DOHH2 (cell line): ENCODE data around the gene ANKRD65.
"Not testable (repeated sequence)": the region's sequence is repeated elsewhere in the genome, so short reads cannot be mapped to it uniquely, and the experiment has no call there.

ENCODE experiments used
- H3F3A ChIP-seq: fragments of 200-600 bp; sonication (generic), shearing (Covaris generic); 2 replicates; pipeline ENCODE4 v1.6.0; 2016; ENCODE audit warnings: antibody characterized with exemption, mild to moderate bottlenecking; ENCODE audit not compliant: control insufficient read depth, insufficient read depth
- H3K27ac ChIP-seq: fragments of 200-600 bp; sonication (generic); 2 replicates; pipeline ENCODE4 v1.5.1; 2014; ENCODE audit warnings: low read depth, mild to moderate bottlenecking, low read length, moderate library complexity
- H3K27me3 ChIP-seq: fragments of 200-600 bp; sonication (generic); 2 replicates; pipeline ENCODE4 v1.6.1; 2014; ENCODE audit warnings: mild to moderate bottlenecking, low read length, mixed read lengths; ENCODE audit not compliant: control insufficient read depth
- H3K36me3 ChIP-seq: fragments of 200-600 bp; sonication (generic); 2 replicates; pipeline ENCODE4 v1.6.1; 2014; ENCODE audit warnings: mild to moderate bottlenecking, low read length, moderate library complexity, mixed read lengths; ENCODE audit not compliant: control insufficient read depth
- H3K4me1 ChIP-seq: fragments of 200-600 bp; sonication (generic); 2 replicates; pipeline ENCODE4 v1.6.1; 2014; ENCODE audit warnings: mild to moderate bottlenecking, low read length, mixed read lengths; ENCODE audit not compliant: control insufficient read depth
- H3K4me2 ChIP-seq: fragments of 200-600 bp; sonication (generic); 2 replicates; pipeline ENCODE4 v1.6.0; 2014; ENCODE audit warnings: mild to moderate bottlenecking, low read length, moderate library complexity
- H3K4me3 ChIP-seq: fragments of 200-600 bp; sonication (generic); 2 replicates; pipeline ENCODE4 v1.5.1; 2014; ENCODE audit warnings: mild to moderate bottlenecking, low read length, mixed read lengths
- H3K79me2 ChIP-seq: fragments of 200-600 bp; sonication (generic); 2 replicates; pipeline ENCODE4 v1.6.1; 2014; ENCODE audit warnings: mild to moderate bottlenecking, low read length, mixed read lengths; ENCODE audit not compliant: control insufficient read depth
- H3K9me2 ChIP-seq: fragments of 200-600 bp; sonication (generic); replicated peaks from 2 replicates; pipeline ENCODE4 v1.6.1; 2014; ENCODE audit warnings: mild to moderate bottlenecking, low read length, mixed read lengths; ENCODE audit not compliant: control insufficient read depth
- H3K9me3 ChIP-seq: fragments of 200-600 bp; sonication (generic); 2 replicates; pipeline ENCODE4 v1.6.1; 2014; ENCODE audit warnings: antibody characterized with exemption, low read length, mixed read lengths; ENCODE audit not compliant: control insufficient read depth, insufficient read depth
- H4K20me1 ChIP-seq: fragments of 200-600 bp; sonication (generic); 2 replicates; pipeline ENCODE4 v1.6.0; 2014; ENCODE audit warnings: low read depth, mild to moderate bottlenecking, antibody characterized with exemption, low read length, moderate library complexity; ENCODE audit not compliant: control insufficient read depth, insufficient read depth
- EZH2phosphoT487 ChIP-seq: fragments of 200-600 bp; sonication (generic); IDR thresholded peaks from 2 replicates; pipeline ENCODE4 v1.6.1; 2017; ENCODE audit warnings: borderline replicate concordance, mild to moderate bottlenecking, antibody characterized with exemption, low read length, moderate library complexity, mixed read lengths
- TF ChIP-seq, protein P1 (sequence below): fragments of 200-600 bp; sonication (generic); IDR thresholded peaks from one replicate; pipeline ENCODE4 v1.5.1; 2014; ENCODE audit warnings: antibody characterized with exemption, mild to moderate bottlenecking, low read depth, low read length; ENCODE audit not compliant: poor library complexity, severe bottlenecking

Gene ANKRD65

GRCh38 chr1:1456683-1457255 lies 35.7 kb upstream of the ANKRD65 start:
- not testable (repeated sequence) for H3K36me3 ChIP-seq, H3K9me2 ChIP-seq, H3K79me2 ChIP-seq, H3K4me1 ChIP-seq, H3K27ac ChIP-seq, H3K4me2 ChIP-seq, H3F3A ChIP-seq, H3K4me3 ChIP-seq, H4K20me1 ChIP-seq, H3K9me3 ChIP-seq, H3K27me3 ChIP-seq

GRCh38 chr1:1455934-1456333 lies 34.9 kb upstream of the ANKRD65 start:
- H3K9me3 ChIP-seq, H3K4me1 ChIP-seq, H4K20me1 ChIP-seq, H3K79me2 ChIP-seq, H3K27ac ChIP-seq, H3K27me3 ChIP-seq, H3K9me2 ChIP-seq, H3K4me2 ChIP-seq, H3K36me3 ChIP-seq, H3K4me3 ChIP-seq, H3F3A ChIP-seq: not testable (repeated sequence)

DNA sequence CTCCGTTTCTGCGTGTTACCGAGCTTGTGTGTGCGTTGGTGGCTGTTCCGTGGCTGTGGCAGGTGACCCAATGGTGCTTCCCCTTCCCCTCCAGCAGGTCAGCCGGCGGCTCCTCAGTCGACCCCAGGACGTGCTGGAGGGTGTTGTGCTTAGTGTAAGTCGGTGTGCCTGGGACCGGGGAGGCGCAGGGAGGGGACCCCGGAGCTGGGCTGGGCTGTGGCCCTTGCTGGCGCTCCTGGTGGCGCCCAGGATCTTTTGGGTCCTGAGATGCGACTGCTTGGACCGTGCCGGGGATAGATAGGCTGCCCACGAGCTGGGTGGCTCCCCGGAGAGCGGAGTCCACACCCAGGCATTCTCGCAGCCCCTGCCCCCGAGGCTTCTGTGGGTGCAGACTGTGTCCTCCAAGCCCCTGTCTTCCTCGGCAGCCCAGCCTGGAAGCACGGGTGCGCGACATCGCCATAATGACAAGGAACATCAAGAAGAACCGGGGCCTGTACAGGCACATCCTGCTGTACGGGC lies 34.3 kb upstream of the ANKRD65 start:
- no peaks in the 10 kb centered on the region for H3K27me3 ChIP-seq
- no peaks in the 10 kb centered on the region for H3K4me1 ChIP-seq
- no peaks in the 10 kb centered on the region for H3K9me3 ChIP-seq
- H3K4me3 ChIP-seq, result no peak overlapping the region
- H3K27ac ChIP-seq, result no peak overlapping the region
- H3K9me2 ChIP-seq, result no peaks in the 10 kb centered on the region
- no peaks in the 10 kb centered on the region for H4K20me1 ChIP-seq
- no peak overlapping the region for H3K4me2 ChIP-seq
- TF ChIP-seq EZH2phosphoT487, result no peak
- TF ChIP-seq, protein P1, sequence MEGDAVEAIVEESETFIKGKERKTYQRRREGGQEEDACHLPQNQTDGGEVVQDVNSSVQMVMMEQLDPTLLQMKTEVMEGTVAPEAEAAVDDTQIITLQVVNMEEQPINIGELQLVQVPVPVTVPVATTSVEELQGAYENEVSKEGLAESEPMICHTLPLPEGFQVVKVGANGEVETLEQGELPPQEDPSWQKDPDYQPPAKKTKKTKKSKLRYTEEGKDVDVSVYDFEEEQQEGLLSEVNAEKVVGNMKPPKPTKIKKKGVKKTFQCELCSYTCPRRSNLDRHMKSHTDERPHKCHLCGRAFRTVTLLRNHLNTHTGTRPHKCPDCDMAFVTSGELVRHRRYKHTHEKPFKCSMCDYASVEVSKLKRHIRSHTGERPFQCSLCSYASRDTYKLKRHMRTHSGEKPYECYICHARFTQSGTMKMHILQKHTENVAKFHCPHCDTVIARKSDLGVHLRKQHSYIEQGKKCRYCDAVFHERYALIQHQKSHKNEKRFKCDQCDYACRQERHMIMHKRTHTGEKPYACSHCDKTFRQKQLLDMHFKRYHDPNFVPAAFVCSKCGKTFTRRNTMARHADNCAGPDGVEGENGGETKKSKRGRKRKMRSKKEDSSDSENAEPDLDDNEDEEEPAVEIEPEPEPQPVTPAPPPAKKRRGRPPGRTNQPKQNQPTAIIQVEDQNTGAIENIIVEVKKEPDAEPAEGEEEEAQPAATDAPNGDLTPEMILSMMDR, result no peak
- H3K36me3 ChIP-seq, result no peaks in the 10 kb centered on the region
- H3K79me2 ChIP-seq, result no peaks in the 10 kb centered on the region
- H3F3A ChIP-seq, result no peaks in the 10 kb centered on the region

DNA sequence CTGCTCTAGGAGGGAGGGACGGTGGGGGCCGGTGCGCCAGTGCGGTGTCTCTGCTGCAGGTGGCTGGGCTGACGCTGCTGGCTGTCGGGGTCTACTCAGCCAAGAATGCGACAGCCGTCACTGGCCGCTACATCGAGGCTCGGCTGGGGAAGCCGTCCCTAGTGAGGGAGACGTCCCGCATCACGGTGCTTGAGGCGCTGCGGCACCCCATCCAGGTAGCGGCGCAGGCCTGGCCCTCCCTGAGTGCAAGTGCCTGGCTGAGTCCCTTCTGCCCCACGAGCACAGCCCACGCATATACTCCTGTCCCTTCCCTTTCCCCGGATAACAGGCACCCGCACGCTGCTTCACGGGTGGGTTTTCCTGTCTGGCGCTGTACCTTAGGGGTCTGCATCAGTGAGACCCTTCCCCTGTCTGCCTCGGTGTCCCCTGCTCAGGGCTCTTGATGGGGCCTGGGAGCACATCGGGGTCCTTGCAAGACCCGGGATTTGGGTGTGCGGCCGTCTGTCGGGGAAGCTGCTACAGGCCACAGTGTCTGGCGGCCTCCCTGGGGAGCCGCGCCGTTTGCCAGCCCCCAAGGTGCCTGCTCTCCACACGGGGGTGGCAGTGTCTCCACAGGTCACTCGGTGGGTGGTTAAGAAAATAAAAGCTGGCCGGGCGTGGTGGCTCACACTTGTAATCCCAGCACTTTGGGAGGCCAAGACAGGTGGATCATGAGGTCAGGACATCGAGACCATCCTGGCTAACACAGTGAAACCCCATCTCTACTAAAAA lies 33.4 kb upstream of the ANKRD65 start:
- H3K79me2 ChIP-seq, H4K20me1 ChIP-seq, H3K27me3 ChIP-seq, H3K4me2 ChIP-seq, H3K9me2 ChIP-seq, H3K27ac ChIP-seq, H3K9me3 ChIP-seq, H3K36me3 ChIP-seq, H3K4me3 ChIP-seq, H3F3A ChIP-seq, H3K4me1 ChIP-seq: not testable (repeated sequence)

DNA sequence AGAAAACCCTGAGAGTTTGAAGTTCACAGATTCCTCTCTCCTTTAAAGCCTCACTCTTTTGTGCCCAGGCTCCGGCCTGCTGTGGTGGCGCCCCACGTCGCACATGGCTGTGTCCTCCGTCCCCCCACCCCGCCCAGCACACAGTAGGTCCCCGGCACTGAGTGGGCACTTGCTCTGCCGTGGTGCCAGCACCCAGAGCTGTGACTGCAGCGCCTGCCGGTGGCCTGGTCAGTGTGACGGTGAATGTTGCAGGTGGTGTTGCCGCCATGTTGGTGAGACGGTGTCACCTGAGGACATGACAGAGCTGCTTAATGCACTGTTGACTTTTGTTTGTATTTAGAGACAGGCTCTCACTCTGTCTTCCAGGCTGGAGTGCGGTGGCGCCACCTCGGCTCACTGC lies 31.8 kb upstream of the ANKRD65 start:
- Histone ChIP-seq H3K79me2 (no peaks in the 10 kb centered on the region), H4K20me1 (no peaks in the 10 kb centered on the region), H3K9me2 (no peaks in the 10 kb centered on the region), H3K4me3 (no peak overlapping the region), H3K27me3 (no peaks in the 10 kb centered on the region), H3K27ac (no peak overlapping the region), H3K4me1 (no peaks in the 10 kb centered on the region), H3K36me3 (no peaks in the 10 kb centered on the region), H3K9me3 (no peaks in the 10 kb centered on the region), H3F3A (no peaks in the 10 kb centered on the region), H3K4me2 (no peak overlapping the region)
- TF ChIP-seq EZH2phosphoT487, result no peak
- TF ChIP-seq, protein P1, result no peak

- not testable (repeated sequence) for H3K79me2 ChIP-seq, H3K36me3 ChIP-seq, H3K27ac ChIP-seq
Measured at GRCh38 chr1:1452365-1452739, 31.3 kb upstream of the ANKRD65 start.

More at GRCh38 chr1:1452365-1452739, 31.3 kb upstream of the ANKRD65 start:
- not testable (repeated sequence) for H3K4me1 ChIP-seq, H3K9me3 ChIP-seq, H3K4me2 ChIP-seq, H3K9me2 ChIP-seq, H4K20me1 ChIP-seq, H3F3A ChIP-seq, H3K27me3 ChIP-seq, H3K4me3 ChIP-seq
